ENCODE results near the gene TLX3.
A peak's percentile ranks its signal among the peaks of the same experiment; 100 is the strongest.

Gene TLX3

GRCh38 chr5:171336521-171337209, 27.6 kb downstream of the TLX3 start:
- TF ChIP-seq, protein P1, sequence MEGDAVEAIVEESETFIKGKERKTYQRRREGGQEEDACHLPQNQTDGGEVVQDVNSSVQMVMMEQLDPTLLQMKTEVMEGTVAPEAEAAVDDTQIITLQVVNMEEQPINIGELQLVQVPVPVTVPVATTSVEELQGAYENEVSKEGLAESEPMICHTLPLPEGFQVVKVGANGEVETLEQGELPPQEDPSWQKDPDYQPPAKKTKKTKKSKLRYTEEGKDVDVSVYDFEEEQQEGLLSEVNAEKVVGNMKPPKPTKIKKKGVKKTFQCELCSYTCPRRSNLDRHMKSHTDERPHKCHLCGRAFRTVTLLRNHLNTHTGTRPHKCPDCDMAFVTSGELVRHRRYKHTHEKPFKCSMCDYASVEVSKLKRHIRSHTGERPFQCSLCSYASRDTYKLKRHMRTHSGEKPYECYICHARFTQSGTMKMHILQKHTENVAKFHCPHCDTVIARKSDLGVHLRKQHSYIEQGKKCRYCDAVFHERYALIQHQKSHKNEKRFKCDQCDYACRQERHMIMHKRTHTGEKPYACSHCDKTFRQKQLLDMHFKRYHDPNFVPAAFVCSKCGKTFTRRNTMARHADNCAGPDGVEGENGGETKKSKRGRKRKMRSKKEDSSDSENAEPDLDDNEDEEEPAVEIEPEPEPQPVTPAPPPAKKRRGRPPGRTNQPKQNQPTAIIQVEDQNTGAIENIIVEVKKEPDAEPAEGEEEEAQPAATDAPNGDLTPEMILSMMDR (IDR thresholded peaks at IDR 0.05; ENCODE audit: extremely low read depth, insufficient read depth, missing control alignments): peak; percentile 13
- DNase-seq (ENCODE audit: low spot score): no peak
- in situ Hi-C loops (cut with MboI; ENCODE audit: low pct_unique_long_range_greater_than_20kb, low sequenced_read_pairs, unreplicated experiment): loop anchor here (25.0 kb wide), 1 partner anchor 599 kb away; no protein-coding TSS in a partner anchor

DNA sequence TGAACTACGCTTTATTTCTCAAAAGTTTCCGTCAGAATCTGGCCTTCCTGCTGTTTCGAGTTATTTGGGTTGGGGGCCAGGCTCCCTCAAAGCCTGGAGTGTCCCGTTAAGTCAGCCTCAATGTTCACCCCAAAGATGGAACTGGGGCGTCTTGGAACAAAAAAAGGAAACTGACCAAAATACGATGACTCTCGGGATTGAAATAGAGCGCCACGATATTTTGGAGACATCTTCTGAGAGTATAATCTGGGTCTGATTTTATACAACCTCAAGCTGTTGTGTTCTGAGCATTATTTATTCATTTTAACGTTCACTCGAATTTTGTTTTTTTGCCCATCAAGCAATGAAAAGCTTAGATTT, 28.1 kb downstream of the TLX3 start:
- TF ChIP-seq, protein P1 (IDR thresholded peaks at IDR 0.05; ENCODE audit: extremely low read depth, insufficient read depth, missing control alignments): no peak
- in situ Hi-C loops (cut with MboI; ENCODE audit: low pct_unique_long_range_greater_than_20kb, low sequenced_read_pairs, unreplicated experiment): loop anchor here (25.0 kb wide), 1 partner anchor 600 kb away; no protein-coding TSS in a partner anchor
- no peak for DNase-seq (ENCODE audit: low spot score)

DNA sequence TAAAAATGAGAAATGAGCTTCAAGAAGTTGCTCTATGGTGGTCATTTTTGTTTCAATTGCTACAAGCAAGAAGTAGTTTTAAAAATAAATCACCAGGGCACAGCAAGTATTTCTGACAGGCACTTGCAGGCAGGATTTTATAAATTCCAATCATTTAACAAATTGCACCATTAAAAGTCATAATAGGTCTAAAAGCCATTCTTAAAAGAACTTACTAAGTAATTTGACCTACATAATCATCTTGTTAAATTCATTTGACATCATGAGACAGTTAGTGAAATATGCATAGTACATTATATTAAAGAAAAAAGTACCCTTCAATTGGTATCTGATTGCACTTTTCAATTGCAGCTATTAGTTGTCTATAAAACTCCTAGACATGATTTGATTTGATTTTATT, 31.0 kb downstream of the TLX3 start:
- TF ChIP-seq, protein P1 (IDR thresholded peaks at IDR 0.05; ENCODE audit: extremely low read depth, insufficient read depth, missing control alignments): no peak
- in situ Hi-C loops (cut with MboI; ENCODE audit: low pct_unique_long_range_greater_than_20kb, low sequenced_read_pairs, unreplicated experiment): loop anchor here (25.0 kb wide), 1 partner anchor 603 kb away; no protein-coding TSS in a partner anchor

DNA sequence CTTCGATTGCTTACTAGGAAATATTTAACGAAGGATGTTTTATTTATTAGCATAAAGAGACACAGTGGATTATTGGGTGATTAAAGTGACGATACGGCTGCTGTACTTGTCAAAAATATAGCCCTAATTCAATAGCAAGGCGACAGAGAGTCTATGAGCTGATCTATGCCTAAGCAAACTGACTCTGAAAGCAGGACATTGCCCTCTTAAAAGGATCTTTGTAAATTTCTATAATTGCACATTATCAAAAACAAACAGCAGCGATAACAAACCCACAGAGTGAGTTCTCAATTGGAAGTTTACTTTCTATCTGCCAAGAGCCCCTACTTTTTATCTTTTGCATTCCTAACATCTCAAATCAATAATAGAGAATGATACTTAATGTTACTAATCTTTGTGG, 31.4 kb downstream of the TLX3 start:
- DNase-seq (ENCODE audit: low spot score): no peak
- TF ChIP-seq, protein P1 (IDR thresholded peaks at IDR 0.05; ENCODE audit: extremely low read depth, insufficient read depth, missing control alignments): no peak
- in situ Hi-C loops (cut with MboI; ENCODE audit: low pct_unique_long_range_greater_than_20kb, low sequenced_read_pairs, unreplicated experiment): loop anchor here (25.0 kb wide), 1 partner anchor 603 kb away; no protein-coding TSS in a partner anchor

More for the DNA sequence above, 31.0 kb downstream of the TLX3 start:
- no peak for DNase-seq (ENCODE audit: low spot score)

DNA sequence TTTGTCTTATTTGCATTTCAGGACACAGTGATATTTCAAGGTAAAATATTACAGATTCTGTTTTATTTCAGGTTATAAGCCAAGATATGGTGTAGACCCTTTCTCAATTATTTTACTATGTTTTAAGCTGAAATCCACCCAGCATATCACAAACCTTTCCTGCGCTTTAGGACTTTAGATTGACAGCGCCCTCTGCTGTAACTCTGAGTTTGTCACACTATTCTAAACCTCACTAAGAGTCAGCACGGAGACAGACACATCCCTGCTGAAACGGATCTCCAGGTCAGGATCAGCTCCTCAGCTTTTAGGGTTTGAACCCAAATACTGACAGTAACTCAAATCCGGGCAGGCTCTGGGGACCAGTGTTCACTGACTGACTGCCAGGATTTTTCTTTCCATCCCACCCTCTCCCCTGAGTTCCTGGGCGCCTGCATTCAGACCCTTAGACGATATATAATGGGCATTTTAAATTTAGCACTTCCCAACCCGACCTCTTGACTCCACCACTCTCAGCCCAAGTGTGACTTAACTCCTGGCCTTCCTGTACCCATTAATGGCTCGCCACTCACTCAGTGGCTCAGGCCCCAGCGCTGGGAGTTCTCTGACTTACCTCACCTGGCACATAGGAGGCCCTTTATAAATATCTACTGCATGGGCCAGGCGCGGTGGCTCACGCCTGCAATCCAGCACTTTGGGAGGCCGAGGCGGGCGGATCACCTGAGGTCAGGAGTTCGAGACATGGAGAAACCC, 33.5 kb downstream of the TLX3 start:
- TF ChIP-seq, protein P1 (IDR thresholded peaks at IDR 0.05; ENCODE audit: extremely low read depth, insufficient read depth, missing control alignments): peak; percentile 69

GRCh38 chr5:171344936-171345608, 36.0 kb downstream of the TLX3 start:
- no peak for DNase-seq (ENCODE audit: low spot score)
- in situ Hi-C loops (cut with MboI; ENCODE audit: low pct_unique_long_range_greater_than_20kb, low sequenced_read_pairs, unreplicated experiment): loop anchor here (25.0 kb wide), 1 partner anchor 608 kb away; no protein-coding TSS in a partner anchor
- TF ChIP-seq, protein P1 (IDR thresholded peaks at IDR 0.05; ENCODE audit: extremely low read depth, insufficient read depth, missing control alignments): no peak

More for the DNA sequence above, 33.5 kb downstream of the TLX3 start:
- peak; percentile 41 for DNase-seq (ENCODE audit: low spot score)
- in situ Hi-C loops (cut with MboI; ENCODE audit: low pct_unique_long_range_greater_than_20kb, low sequenced_read_pairs, unreplicated experiment): loop anchor here (25.0 kb wide), 1 partner anchor 605 kb away; no protein-coding TSS in a partner anchor

Measured in GM13977 (cell line).